Medulla oblongata (tissue), 1 donor: ENCODE measurements around the gene CPT2.

ENCODE experiments used
- DNase-seq: peaks from one replicate; pipeline ENCODE4 v3.0.0-alpha.2; 2015; ENCODE audit errors: extremely low spot score

CPT2 gene

DNA sequence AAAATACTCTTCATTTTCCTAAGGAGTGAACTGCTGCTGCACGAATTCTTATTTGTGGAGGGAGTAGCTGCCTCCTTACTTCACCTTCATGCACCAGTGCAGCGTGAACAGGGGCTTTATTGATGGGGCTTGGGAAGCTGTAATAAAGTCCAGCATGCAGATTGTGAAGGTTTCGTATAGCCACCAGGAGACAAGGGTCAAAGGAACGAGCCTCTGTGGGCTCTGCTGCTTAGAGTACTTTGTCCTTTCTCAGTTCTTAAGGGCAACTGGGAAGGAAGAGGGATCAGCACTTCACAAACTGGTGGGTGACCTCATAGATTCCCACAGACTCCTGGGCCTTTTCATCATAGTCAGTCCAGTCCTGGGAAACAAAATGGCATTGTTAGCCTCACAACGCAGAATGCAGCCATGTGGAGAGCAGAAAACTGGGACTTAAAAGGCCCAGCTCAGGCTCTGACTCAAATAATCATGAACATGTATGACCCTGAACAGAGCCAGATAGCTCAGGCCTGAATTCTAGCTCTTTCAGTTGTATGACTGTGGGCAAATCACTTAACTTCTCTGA lies 17.8 kb downstream of the CPT2 start:
- peak; percentile 34 for DNase-seq

DNA sequence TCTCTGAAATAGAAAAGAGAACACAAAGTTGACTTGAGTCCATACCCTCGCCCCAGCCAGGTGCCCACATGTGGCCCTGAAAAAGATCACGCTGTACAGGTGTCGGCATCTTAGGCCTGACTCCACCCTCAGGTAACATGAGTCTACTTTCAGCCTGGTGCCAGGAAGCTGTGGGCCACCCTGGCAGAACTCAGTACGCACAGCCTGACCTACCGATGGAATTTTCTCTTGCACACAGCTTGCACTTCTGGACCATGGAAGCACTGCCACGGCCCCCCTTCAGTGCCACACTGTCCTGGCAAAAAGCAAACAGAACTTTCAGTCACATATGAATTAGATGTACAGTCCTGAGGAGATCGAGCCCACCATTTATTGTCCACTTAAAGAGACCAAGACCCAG lies 21.6 kb downstream of the CPT2 start:
- no peak for DNase-seq

DNA sequence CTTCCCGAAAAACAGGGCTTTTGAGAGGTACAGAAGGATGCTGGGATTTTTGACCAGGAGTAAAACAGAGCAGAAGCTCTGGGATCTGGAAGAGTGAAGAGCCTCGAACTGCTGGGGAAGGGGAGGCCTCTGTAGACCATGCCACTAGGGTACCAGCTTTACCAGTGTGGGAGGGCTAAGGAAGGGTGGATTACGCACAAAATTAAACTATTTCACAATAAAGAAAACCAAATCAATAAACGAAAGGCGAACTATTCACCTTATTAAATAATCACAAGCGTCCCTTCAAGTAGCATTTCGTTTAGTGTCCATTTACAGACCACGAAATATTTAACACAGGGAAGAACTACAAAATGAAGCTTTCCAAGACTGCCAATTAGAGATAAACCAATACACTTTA lies 23.1 kb downstream of the CPT2 start:
- DNase-seq: no peak

DNA sequence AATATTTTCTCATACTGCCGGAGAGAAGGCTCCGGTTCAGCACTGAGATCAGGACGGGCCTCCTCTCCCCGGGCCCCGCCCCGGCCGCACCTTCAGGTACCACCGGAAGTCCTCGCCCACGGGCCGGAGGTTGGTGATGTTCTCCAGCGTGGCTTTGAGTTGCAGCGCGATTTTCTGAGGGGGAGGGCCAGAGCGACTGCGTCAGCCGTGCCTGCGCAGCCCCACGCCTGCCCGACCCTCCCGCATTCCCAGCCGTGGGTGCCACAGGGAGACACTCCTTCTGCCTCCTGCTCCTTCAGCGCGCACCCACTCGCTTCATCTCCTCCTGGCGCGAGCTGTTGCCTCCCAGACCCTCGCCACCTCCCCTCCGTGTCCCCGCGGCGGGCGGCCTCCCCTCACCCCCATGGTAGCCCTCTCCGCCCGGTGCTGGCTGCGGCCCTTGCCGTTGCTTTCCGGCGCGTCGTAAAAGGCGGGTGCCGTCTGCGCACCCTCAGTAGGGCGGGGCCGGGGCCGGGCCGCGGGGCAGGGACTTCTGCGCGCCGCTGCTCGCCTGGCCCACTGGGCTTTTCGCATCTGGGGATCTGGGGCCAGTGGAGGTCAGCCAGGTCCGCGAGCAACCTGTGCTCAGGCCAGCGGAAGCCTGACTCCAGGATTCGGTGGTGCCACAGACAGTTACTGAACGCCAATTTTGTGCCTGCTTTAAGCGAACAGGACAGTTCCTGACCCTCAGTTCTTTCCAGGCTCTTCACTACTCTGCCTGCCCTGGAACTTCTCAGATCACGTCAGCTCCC lies 23.7 kb downstream of the CPT2 start, which contains the start of gene CZIB:
CZIB (minus strand) TSS at position 464 of the 791 bp plus-strand sequence; CDS start at position 405, 59 bp downstream.
- peak; percentile 89 for DNase-seq

DNA sequence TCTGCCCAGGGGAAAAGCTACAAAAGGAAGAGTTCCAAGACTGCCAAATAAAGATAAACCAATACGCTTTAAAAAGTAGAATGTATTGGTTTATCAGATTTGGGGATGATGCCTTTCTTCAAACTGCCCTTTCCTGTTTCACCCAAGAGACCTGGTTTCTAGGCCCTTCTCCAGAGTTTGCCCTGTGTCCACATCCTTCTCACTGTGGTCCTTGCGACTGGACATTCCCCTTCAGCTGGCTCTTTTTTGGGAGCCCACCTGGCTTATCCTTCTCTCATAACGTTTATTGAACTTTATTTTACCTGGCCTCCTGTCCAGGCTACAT lies 24.3 kb downstream of the CPT2 start:
- DNase-seq: no peak

DNA sequence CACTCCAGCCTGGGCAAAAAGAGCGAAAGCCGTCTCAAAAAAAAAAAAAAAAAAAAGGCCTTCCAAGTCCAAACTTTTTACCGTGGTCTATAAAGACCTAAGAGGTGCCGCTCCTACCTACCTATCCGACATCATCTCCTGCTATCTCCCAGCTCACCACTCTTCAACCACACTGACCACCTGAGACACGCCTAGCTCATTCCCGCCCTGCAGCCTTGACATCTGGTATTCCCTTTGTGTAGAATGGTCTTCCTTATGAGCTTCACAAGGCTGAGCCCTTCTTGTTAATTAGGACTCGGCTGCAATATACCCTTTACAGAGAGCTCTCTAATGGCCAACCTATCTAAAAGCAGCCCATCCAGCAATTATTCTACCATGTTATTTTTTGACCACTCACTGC lies 41.0 kb downstream of the CPT2 start:
- DNase-seq: no peak

DNA sequence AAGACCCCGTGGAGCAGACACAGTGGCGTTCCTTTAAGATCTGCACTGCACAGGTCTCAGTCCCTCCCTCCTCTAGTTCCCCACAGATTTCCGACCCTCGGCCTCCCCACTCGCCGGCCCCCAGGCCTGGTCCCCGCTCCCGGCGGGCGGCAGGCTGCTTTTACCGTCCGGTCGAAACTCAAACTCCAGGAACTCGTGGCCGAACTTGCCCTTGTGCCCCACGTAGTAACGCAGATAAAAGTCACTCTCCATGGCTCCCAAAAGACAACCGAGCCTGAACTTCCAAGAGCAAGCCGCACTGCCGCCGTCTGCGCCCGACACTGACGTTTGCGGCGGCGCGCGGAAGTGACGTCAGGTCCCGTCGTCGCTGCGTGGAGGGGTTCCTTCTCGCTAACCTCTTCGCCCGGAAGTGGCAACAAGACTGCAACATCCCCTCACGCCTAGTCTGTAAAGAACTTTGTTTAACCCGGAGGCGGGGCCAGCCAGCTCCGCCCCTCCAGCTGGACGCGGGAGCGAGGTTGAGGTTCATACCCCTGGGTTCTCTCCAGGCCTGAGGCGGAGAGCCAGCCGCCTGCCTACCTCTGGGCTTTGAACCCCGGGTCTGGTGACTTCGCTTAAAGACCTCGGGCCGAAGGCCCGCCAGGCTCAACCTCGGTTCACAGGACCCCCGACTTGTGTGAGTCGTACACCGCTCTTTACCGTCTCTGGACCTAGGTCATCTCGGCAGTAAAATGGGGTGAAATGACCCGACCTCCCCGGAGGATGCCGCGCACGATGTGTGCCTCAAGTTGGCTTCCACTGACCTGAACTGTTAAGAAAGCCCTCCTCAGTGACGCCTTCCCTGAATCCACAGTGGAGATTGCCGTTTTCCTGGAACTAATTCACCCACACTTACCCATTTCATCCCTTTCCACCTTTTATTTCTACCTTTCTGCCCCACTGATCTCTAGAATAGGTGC lies 41.9 kb downstream of the CPT2 start, which contains the start of gene MAGOH:
MAGOH (minus strand) TSS at position 322 of the 959 bp plus-strand sequence; CDS start at position 252, 70 bp downstream.
- DNase-seq: peak; percentile 95

DNA sequence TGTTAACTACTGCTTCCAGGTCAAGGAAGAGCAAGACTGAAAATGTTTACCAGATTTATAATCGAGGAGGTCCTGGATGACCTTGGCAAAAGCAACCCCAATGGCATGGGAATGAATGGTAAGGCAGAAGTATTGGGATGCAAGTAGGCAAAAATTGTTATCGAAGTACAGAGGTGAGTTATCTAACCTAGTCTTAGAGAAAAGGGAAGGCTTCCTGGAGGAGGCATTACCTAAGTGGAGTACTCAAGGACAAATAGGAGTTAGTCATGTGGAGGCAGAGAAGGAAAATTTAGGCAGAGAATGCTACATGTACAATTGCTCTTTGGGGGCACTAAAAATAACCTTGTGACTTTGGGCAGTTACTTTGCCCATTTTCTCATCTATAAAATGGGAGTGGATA lies 45.2 kb downstream of the CPT2 start:
- no peak for DNase-seq

DNA sequence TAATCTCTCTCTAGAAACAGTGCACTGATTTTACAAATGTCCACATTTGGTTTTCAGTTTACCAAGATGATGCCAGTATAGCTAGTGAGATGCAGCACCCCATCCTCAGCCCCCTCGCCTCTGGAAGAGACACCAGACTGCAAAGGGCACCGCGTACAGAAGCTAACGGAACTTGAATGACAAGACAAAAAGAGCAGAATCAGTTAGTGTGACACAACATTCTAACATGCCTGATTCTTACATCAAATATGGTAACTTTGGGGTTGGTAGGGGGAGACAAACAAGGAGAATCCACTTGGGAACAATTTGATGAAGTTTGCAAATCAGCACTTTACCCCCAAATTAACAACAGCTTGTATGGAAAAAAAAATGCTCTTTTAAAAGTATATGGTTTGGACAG lies 45.8 kb downstream of the CPT2 start:
- no peak for DNase-seq

DNA sequence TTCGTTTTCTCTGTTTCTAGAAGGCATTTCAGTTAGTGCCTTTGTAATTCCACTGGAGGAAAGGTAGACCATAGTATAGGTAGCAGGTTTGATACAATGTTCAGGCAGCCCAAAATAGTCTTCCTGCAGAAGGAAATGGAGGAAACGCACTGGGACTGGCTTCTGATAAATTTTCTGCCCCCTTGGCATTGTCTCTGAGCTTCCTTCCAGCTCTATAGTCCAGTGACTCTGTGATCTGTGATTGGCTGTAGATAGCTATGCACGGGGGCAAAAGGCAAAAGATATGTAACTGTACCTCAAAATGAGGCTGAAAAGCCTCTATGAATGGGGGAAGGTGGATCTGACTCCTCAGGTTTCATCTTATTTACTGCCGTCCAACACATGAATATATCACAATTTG lies 47.5 kb downstream of the CPT2 start:
- DNase-seq: no peak

DNA sequence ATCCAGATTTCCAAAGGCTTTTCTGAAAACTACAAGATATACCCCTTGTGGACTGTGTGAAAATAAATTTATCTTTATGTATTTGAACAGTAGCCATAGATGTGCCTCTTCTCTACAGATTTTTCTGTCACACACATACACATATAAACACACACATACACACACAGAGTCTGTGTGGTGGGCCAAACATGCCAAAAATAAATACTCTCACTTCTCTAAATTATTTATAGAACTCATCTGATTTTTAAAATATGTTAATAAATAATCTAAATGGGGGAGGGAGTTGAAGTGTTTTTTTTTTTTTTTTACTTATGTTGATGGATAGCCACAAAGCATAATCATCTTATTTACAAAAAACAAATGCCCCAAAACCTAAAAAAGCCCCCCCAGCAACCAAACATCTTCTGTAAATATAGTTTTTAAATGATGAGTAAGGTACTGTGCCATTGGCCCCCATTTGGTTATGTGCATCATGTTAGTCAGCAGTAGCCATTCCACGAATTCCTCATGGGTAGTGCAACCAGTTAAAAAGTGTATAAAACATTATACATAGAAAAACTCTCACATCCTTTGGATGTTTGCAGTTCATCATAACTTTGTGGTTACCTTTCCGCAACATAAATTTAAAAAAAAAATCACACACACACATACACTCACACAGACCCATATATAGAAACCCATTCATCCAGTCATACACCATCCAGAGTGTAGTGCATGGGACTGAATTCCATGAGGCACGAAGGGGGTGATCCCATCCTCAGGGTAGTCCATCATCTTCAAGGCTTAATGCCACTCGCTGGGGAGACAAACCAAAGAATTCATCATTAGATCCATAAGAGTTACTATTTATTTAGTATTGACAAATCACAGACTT lies 49.9 kb downstream of the CPT2 start:
- no peak for DNase-seq

DNA sequence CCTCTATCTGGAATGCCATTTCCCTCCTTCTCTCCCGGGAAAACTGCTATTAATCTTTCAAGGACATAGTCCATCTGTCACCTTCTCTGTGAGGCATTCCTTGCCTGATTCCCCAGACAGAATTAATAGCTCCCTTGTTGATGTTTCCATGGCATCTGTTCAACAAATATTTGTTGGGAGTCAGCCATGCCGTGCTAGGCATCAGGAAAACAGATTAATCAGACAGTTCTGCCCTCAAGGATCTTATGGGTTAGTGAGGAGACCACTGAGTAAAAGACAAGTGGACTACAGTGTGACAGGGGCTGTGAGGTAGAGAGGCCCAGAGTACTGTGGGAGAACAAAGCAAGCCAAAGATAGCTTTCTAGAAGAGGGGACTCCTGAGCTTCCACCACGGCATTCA lies 53.1 kb downstream of the CPT2 start:
- no peak for DNase-seq

DNA sequence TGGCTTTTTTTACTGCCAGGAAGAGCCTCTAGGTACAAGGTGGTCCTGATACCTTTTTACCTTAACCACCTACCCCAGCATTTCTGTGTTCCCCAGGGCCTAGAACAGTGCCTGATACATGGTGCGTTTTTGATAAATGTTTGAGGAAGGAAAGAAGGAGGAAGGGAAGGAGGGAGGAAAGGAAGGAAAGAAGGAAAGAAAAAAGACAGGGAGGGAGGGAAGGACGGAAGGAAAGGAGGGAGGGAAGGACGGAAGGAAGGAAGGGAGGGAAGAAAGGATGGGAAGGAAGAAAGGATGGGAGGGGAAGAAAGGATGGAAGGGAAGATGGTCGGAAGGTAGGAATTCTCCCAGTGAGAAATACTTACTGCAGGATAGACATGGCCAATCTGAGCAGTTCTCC lies 53.7 kb downstream of the CPT2 start:
- no peak for DNase-seq

DNA sequence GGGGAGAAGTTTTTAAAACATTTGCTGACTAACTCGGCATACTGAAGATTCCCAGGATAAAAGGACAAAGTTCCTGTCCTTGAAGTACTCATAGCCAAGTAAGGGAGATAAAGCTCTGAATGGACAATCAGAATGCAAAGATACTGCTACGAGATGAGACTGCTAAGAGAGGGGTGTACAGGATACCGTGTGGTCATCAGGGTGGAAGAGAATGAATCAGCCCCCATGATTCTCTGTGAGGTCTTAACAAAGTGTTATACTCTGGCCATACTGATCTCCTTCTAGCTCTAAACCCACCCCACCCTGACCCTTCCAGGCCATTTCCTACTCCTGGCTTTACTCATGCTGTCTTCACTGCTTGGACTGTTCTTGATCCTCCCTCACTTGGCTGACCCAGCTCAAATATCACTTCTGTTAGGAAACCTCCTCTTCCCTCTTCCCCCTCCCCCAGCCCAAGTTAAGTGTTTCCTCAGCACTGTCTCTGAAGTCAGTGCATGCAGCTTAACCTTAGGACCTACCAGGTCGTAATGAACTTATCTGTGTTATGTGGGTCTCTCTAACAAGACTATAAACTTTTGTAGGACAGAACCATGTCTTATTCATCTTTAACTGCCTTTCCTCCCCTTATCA lies 57.5 kb downstream of the CPT2 start:
- DNase-seq: no peak

DNA sequence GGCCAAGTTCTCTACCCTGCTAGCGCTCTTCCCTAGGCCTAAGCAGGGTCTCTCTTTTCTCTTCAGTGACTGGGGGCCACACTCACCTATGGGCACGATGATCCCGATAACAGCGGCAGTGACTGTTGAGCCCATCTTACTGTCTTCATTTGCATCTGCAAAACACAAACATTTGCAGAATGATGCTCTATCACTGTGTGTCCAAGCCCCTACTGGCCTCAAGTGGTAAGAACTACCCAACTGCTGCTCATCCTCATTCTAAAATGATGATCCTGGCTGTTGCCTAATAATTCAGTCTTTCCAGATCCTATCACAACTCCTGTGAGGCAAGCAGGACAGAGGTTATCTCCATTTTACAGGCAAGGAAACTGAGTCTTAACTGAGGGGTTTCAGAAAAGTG lies 58.4 kb downstream of the CPT2 start:
- no peak for DNase-seq

DNA sequence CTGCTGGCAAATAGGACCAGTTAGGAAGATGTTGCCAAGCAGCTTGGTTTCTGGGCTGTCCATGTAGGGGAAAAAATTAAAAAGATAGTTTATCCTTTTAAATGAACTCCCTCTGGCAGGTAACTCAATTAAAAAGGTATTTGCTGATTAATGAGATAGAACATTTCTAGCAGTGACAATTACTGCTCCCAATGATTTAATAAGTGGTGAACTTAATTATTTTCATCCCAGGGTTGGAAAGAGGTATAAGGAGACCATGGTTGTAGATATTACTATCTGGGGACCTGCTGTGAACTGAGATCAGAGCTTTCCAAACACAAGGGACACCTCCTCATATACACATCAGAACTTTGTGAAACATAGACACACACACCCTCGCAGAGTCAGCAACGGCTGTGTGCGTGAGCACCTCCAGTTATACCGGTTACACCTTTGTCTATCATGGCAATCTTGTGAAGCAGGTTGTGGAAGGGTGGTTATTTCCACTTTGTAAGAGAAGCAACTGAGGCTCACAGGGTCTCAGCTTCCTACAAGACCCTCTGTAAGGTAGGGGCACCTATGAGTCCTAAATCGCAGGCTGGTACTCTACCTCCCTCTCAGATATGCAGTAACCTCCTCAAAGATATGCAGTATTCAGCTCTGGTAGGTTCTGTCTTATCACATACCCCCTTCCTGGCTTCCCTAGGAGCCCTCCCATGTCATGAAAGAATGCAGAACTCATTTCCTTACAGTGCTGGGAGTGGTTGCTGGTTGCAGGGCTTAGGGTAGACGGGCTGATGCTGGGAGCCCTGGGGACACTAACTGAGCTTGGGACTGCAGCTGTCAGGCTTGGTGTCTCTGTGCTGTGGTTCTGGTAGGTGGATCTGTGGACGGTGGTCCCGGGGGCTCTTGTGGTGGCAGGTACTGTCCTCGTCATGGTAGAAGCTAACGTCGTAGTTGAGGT lies 60.2 kb downstream of the CPT2 start:
- DNase-seq: no peak

DNA sequence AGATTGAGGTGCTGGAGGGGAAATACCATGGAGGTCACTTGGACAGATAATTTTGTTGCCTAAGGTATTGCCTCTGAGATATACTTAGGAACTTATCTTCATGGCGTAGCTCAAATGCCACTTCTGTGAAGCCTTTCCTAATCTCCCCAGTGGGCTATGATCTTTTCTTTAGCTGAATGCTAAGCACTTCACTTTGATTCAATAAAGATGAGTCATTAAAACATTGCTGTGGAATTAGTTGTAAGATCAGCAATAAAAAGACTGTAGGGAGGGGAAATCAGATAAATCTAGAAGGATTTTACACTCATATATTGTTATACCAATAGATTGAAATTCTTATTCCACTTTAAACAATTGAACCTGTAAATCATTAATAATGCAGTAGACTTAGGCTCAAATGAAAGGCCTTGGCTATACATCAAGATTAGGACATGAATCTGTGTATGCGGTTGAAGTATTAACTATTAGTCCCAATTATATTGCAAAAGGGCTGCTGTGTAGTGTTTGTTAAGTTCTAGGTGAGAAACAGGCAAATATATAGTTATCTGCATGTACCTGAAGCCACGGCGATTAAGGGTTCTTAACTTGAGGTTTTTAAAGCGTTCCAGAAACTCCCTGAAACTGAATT lies 60.9 kb downstream of the CPT2 start:
- no peak for DNase-seq

DNA sequence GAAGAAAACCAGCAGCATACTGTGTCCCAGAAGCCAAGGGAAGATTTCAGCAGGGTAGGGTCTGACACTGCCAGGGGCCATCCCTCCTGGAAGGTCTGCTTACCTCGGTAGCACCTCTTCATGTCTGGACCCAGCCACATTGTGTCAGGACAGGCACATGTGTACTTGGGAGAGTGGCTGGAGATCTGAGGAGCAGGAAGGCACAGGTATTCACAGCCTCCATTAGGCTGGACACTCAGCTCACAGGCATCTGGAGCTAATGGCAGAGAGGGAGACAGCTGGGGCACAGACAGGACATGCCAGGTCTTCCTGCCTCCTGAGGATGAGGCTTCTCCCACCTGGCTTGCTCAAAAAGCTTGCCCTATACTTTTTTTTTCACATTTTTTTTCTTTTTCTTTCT lies 61.6 kb downstream of the CPT2 start:
- no peak for DNase-seq

DNA sequence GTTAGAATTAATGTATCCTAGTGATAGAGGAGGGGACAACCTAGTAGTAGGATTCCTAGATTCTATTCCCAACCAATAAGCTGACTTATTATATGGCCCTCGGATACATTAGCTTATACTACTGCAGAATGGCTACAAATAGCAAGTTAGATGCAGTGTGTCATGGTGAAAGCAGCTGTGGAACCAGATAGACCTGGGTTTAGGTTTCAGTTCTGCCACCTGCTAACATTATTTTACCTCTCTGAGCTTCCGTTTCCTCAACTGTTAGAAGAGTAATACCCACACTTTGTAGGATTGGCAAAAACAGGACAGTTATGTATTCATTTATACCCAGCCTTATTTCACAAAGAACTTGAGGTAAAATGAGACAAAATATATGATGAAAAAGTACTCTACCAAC lies 63.3 kb downstream of the CPT2 start:
- DNase-seq: no peak
